DND-41 (cell line): ENCODE data around the gene PLCD1.

Experiments used
- CTCF ChIP-seq: IDR thresholded peaks from 2 replicates; pipeline ENCODE4 v1.5.1; 2012; ENCODE audit warnings: borderline replicate concordance, low read length, moderate library complexity, mild to moderate bottlenecking; ENCODE audit not compliant: poor library complexity, severe bottlenecking; ENCODE audit errors: extremely low read depth
- EZH2 ChIP-seq: IDR thresholded peaks from 3 replicates; pipeline ENCODE4 v1.6.1; 2012; ENCODE audit warnings: borderline replicate concordance, low read depth, mild to moderate bottlenecking, moderate library complexity, low read length, inconsistent platforms; ENCODE audit not compliant: severe bottlenecking

DNA sequence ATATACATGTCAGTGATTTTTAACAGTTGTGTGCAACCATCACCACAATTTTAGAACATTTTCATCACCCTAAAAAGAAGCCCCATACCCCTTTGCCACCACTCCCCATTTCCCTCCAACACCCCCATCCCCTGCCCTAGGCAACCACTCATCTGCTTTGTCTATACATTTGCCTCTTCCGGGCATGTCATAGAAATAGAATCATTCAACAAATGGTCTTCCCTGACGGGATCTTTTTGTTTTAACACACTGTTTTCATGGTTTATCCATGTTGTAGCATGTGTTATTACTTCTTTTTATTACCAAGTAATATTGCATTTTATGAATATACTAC is 34.8 kb downstream of the PLCD1 start:
- no peak for TF ChIP-seq CTCF
- TF ChIP-seq EZH2, result no peak
